KOPT-K1 (cell line): ENCODE measurements around the gene SLC1A5.
"Not testable (repeated sequence)": the region's sequence is repeated elsewhere in the genome, so short reads cannot be mapped to it uniquely, and the experiment has no call there.

Experiments used
- H3K27ac ChIP-seq: fragments of 200-600 bp; sonication (generic); 2 replicates; pipeline ENCODE4 v1.5.1; 2016; ENCODE audit warnings: antibody characterized with exemption, mild to moderate bottlenecking, low read depth, low read length; ENCODE audit not compliant: poor library complexity, severe bottlenecking
- H3K36me3 ChIP-seq: fragments of 200-600 bp; sonication (generic); 2 replicates; pipeline ENCODE4 v1.5.1; 2017; ENCODE audit warnings: antibody characterized with exemption, mild to moderate bottlenecking, low read length, moderate library complexity; ENCODE audit not compliant: insufficient read depth
- H3K9me3 ChIP-seq: fragments of 200-600 bp; sonication (generic); 2 replicates; pipeline ENCODE4 v1.5.1; 2017; ENCODE audit warnings: antibody characterized with exemption, low read length, mild to moderate bottlenecking; ENCODE audit not compliant: insufficient read depth, poor library complexity, severe bottlenecking

The SLC1A5 gene

DNA sequence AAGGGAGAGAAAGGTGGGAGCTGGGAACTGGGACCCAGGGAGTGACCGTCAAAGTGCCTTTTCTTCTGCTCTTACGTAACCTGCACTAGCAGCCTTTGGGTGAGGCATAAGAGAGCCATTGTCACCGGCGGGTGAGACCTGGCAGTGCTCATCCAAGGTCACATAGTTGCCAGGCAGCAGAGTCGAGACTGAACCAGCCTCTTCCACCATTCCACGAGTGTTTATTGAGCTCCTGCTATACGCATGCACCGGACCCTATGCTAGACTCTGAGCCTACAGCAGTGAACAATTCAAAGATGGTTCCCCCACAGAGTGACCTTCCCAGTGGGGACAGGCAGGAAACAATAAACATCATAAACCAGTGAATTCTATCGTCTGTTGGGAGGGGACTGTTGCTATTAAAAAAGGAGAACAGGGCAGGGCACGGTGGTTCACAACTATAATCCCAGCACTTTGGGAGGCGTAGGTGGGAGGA, 23.5 kb downstream of the SLC1A5 start:
- Histone ChIP-seq H3K27ac (no peak overlapping the region), H3K9me3 (no peaks in the 10 kb centered on the region), H3K36me3 (no peaks in the 10 kb centered on the region; the same call in 1 of the 2 replicates)

DNA sequence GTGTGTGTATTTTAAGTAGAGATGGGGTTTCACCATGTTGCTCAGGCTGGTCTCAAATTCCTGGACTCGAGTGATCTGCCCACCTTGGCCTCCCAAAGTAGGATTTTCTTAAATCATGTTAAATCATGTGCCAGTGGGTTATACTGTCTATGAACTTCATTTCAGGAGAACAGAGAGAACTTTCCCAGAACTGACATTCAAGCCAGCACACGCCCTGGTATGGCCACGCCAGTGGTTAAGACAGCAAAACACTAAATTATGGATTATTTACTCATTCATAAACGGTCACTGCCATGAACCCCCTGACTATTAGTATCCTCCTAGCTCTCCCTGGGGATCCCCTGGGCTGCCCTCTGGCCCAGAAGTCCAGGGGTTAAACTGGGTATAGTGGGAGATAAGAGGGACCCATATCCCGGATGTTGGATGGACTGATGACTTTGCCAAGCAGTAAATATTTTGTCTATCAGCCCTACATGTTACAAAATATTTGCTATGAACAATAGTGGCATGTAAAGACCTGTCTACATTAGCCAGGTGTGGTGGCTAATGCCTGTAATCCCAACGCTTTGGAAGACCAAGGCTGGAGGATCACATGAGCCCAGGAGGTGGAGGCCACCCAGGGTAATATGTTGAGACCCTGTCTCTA, 26.0 kb downstream of the SLC1A5 start:
- Histone ChIP-seq H3K9me3 (no peaks in the 10 kb centered on the region), H3K36me3 (peaks cover 7% of the 10 kb centered on the region; the same call in 1 of the 2 replicates), H3K27ac (no peak overlapping the region)

DNA sequence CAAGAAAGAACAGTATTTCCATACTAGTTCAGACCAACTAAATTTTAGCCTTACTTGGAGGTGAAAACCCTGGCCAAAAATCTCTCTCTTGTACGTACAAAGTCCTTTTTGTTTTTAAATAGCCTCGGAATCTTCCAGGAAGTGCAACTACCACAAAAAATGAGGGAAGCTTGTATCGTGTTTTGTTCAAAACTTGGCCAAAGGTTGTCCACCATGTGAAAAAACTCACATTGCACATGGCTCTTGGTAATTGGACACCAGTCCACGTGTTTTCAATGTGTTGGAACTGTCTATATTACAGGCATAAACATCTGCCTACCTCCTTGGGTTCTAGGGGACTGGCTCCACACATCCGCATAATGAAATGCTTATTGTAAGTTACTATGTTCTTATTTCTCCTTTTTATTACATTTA, 27.0 kb downstream of the SLC1A5 start:
- Histone ChIP-seq H3K36me3 (peaks cover 16% of the 10 kb centered on the region; the same call in 1 of the 2 replicates), H3K9me3 (no peaks in the 10 kb centered on the region), H3K27ac (no peak overlapping the region)

DNA sequence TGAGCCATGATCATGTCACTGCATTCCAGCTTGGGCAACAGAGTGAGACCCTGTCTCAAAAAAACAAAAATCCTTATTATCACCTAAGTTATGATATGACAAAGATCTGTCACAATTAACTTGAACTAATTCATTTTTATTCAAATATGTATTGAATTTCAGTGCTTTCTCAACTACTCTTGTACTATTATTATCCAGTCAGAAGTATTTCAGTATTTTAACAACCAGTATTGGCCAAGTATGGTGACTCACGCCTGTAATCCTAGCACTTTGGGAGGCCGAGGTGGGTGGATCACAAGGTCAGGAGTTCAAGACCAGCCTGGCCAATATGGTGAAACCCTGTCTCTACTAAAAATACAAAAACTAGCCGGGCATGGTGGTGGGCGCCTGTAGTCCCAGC, 27.5 kb downstream of the SLC1A5 start:
- not testable (repeated sequence) for H3K27ac ChIP-seq, H3K9me3 ChIP-seq
- peaks cover 21% of the 10 kb centered on the region; the same call in 1 of the 2 replicates for H3K36me3 ChIP-seq

DNA sequence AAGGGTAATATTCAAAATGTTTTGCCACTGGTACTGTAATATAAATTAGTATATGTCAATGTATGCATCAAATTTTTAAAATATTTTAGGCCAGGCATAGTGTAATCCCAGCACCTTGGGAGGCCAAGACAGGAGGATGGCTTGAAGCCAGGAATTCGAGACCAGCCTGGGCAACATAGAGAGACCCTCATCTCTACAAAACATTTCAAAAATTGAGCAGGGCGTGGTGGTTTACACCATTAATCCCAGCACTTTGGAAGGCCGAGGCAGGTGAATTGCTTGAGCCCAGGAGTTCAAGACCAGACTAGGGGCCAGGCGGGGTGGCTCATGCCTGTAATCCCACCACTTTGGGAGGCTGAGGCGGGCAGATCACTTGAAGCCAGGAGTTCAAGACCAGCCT, 28.0 kb downstream of the SLC1A5 start:
- Histone ChIP-seq H3K36me3 (peaks cover 22% of the 10 kb centered on the region; the same call in 1 of the 2 replicates), H3K9me3 (no peaks in the 10 kb centered on the region), H3K27ac (no peak overlapping the region)

DNA sequence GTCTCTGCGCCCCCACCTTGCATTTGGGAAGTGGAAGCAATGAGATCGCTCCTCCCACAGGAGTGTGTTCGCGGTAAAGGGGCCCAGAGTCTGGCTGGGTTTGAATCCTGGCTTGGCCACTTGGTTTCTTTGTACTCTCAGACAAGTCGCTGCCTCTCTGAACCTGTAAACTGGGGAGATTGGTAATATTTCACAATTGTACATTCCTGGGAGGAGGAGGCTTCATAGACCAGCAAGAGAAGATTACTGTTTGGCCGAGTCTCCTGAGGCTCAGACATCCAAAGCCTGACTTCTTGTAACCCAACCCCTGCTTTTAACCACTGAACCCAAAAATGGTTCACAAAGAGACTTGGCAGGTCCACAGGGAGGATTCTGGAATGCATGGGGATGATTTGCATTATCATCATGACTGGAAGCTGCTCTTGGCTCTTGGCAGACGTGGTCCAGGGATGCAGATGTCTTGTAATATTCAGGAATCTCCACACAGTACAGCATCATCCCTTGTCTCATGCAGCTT, 28.5 kb downstream of the SLC1A5 start:
- H3K9me3 ChIP-seq, result no peaks in the 10 kb centered on the region
- no peak overlapping the region for H3K27ac ChIP-seq
- H3K36me3 ChIP-seq, result peaks cover 22% of the 10 kb centered on the region; the same call in 1 of the 2 replicates

DNA sequence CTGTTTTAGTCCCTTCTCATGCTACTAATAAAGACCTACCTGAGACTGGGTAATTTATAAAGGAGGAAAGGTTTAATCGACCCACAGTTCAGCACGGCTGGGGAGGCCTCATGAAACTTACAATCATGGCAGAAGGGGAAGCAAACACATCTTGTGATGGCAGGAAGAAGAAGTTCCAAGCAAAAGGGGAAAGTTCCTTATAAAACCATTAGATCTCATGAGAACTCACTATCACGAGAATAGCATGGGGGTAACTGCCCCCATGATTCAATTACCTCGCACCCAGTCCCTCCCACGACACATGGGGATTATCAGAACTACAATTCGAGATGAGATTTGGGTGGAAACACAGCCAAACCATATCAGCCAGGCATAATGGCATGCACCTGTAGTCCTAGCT, 29.2 kb downstream of the SLC1A5 start:
- peaks cover 22% of the 10 kb centered on the region; the same call in 1 of the 2 replicates for H3K36me3 ChIP-seq
- H3K9me3 ChIP-seq, result no peaks in the 10 kb centered on the region
- no peak overlapping the region for H3K27ac ChIP-seq

DNA sequence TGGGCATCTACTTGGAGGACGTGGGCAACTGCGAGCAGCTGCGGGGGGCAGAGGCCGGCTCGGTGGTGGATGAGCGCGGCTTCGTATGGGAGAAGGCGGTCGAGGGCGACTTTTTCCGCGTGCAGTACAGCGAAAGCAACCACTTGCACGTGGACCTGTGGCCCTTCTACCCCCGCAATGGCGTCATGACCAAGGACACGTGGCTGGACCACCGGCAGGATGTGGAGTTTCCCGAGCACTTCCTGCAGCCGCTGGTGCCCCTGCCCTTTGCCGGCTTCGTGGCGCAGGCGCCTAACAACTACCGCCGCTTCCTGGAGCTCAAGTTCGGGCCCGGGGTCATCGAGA, 31.9 kb downstream of the SLC1A5 start:
- H3K27ac ChIP-seq, result no peak overlapping the region
- H3K36me3 ChIP-seq, result peaks cover 28% of the 10 kb centered on the region; the same call in 1 of the 2 replicates
- H3K9me3 ChIP-seq, result no peaks in the 10 kb centered on the region

DNA sequence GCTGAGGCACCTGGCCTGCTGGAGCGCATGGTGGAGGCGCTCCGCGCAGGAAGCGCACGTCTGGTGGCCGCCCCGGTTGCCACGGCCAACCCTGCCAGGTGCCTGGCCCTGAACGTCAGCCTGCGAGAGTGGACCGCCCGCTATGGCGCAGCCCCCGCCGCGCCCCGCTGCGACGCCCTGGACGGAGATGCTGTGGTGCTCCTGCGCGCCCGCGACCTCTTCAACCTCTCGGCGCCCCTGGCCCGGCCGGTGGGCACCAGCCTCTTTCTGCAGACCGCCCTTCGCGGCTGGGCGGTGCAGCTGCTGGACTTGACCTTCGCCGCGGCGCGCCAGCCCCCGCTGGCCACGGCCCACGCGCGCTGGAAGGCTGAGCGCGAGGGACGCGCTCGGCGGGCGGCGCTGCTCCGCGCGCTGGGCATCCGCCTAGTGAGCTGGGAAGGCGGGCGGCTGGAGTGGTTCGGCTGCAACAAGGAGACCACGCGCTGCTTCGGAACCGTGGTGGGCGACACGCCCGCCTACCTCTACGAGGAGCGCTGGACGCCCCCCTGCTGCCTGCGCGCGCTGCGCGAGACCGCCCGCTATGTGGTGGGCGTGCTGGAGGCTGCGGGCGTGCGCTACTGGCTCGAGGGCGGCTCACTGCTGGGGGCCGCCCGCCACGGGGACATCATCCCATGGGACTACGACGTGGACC, 32.4 kb downstream of the SLC1A5 start:
- H3K9me3 ChIP-seq, result no peaks in the 10 kb centered on the region

DNA sequence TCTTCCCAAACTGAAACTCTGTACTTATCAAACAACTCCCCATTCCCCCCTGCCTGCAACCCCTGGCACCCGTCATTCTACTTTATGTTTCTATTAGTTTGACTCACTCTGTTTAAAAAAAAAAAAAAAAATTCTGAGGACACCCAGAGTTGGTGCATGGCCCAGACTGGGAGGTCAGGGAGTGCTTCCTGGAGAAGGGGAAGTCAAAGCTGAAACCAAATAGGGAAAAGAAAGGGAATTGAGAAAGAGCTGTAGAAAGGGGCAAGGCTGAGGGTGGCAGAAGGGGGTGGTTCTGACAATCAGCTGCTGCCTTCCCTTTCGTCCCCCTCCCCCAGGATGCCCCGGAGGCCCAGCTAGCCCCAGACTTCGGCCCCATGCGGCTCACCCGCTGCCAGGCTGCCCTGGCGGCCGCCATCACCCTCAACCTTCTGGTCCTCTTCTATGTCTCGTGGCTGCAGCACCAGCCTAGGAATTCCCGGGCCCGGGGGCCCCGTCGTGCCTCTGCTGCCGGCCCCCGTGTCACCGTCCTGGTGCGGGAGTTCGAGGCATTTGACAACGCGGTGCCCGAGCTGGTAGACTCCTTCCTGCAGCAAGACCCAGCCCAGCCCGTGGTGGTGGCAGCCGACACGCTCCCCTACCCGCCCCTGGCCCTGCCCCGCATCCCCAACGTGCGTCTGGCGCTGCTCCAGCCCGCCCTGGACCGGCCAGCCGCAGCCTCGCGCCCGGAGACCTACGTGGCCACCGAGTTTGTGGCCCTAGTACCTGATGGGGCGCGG, 33.1 kb downstream of the SLC1A5 start:
- peaks cover 34% of the 10 kb centered on the region; the same call in 1 of the 2 replicates for H3K36me3 ChIP-seq
- no peaks in the 10 kb centered on the region for H3K9me3 ChIP-seq
- no peak overlapping the region for H3K27ac ChIP-seq

More for the DNA sequence above, 32.4 kb downstream of the SLC1A5 start:
- Histone ChIP-seq H3K36me3 (peaks cover 28% of the 10 kb centered on the region; the same call in 1 of the 2 replicates), H3K27ac (no peak overlapping the region)

DNA sequence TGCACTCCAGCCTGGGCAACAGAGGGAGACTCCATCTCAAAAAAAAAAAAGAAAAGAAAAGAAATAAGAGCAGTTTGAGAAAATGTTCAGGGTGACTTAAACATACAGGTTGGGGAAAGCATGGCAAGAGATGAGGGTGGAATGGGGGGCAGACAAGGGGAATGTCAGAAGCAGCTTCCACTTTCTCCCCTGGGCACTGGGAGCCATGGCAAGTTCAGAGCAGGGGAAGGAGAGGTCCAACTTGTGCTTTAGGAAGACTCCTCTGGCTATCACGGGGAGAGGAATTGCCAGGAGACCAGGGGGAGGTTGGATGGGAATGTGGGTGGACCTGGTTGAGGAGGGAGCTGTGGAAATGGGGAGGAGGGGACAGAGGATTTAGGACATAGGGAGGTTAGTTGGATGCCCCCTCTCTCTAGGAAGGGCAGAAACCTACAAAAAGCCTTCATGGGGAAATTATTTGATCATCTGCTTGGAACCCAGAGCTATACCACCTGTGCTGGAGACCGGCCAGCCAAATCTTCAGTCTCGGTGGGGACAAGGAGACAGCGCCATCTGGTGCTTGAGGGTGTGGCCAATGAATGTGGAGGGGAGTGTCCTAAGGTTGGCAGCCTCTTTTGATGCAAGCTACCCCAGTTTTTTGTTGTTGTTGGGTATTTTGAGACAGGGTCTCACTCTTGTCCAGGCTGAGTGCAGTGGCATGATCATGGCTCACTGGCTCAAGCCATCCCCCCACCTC, 34.8 kb downstream of the SLC1A5 start:
- H3K36me3 ChIP-seq, result peaks cover 47% of the 10 kb centered on the region
- no peak overlapping the region for H3K27ac ChIP-seq
- no peaks in the 10 kb centered on the region for H3K9me3 ChIP-seq

DNA sequence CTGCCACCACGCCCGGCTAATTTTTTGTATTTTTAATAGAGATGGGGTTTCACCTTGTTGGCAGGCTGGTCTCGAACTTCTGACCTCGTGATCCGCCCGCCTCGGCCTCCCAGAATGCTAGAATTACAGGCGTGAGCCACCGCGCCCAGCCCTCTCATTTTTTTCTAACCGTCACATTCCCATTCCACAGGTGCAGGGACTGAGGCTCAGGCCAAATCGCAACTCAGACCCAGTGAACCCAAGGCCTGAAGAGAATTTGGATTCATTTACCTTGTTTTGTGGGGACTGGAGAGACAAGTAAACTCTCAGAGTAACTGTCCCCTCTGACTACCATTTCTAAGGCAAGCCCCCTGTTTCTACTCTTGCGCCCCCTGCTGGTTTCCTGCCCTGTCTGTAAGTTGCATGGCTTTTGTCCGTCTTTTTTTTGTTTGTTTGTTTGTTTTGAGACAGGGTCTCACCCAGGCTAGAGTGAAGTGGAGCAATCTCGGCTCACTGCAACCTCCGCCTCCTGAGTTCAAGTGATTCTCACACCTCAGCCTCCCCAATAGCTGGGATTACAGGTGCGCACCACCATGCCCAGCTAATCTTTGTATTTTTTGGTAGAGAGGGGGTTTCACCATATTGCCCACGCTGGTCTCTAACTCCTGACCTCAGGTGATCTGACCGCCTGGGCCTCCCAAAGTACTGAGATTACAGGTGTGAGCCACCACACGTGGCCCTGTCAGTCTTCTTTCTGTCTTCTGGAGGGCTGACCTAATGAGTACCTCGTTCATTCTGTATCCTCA, 39.9 kb downstream of the SLC1A5 start:
- H3K36me3 ChIP-seq, result peaks cover 30% of the 10 kb centered on the region
- no peak overlapping the region for H3K27ac ChIP-seq
- no peaks in the 10 kb centered on the region for H3K9me3 ChIP-seq

DNA sequence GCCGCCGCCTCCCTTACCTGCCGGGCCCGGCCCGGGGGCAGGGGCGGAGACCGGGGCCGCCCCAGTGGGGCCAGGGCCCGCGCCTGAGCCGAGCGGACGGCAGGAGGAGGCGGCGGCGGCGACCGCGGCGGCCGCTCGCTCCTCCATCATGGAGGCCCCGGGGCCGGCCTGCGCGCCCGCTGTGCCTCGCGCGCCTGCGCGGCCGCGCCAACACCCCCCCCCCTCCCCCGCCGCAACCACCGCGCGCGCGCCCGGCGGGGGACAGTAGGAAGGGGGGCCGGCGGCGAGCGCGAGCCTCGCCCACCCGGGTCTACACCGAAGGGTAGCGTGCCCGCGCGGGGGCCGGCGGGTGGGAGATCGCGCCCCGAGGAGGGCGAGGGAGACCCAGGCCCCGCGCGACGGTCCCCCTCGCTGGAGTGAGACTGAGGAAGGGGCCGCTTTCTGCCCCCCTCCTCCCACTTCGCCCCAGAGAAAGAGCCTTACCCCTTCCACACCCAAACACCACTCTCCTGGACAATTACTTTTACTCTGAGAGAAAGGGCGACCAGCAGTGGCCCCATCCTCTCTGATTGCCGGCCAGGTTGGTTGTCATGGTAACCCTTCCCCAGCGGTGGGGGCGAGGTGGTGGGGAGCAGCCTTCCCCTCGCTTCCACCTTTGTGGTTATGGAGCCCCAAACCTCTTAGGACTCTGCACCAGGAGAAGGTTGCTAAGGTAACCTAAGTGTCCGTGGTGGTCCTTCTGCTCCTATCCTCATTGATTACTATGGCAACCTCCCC, 41.9 kb downstream of the SLC1A5 start, which contains the start of gene STRN4:
TSS of gene STRN4 (minus strand) at position 170 of the 777 bp plus-strand sequence. CDS start at position 150, 20 bp downstream.
- Histone ChIP-seq H3K9me3 (no peaks in the 10 kb centered on the region), H3K27ac (peak within 1 kb of the TSS; percentile 89), H3K36me3 (peaks cover 42% of the 10 kb centered on the region)
